ENCODE measurements around the gene TMEM243.
A peak's percentile ranks its signal among the peaks of the same experiment; 100 is the strongest.
"Not testable (repeated sequence)": the region's sequence is repeated elsewhere in the genome, so short reads cannot be mapped to it uniquely, and the experiment has no call there.

The TMEM243 gene

DNA sequence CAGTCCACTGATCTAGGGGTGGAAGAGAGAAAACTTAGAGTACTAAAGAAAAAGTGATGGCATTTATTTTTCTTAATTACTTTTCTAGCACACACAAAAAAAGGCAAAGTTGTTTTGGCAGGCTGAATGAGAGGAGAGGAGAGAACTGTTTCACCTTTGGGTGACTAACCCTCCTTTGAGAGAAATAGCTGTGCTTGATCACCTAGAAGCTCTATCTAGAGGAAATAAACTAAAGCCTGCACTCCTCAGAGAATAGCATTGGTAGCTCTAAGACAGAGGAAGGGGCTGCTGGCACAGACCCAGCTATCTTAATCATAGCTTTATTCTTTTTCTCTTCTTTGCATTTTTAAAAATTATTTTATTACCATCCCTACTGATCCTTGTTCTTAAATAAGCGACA is 6.3 kb downstream of the TMEM243 start:
- no peak overlapping the region for H3K4me3 ChIP-seq (ENCODE audit: control insufficient read depth in 1 of 7, extremely low read depth in 1 of 7, insufficient read depth in 4 of 7, low read depth in 2 of 7, low read length in 6 of 7)
- POLR2A ChIA-PET = no interaction called here

GRCh38 chr7:87212498-87212897 is 7.0 kb downstream of the TMEM243 start:
- peak overlapping the region in 1 of 2 experiments; percentile 37 for H3K27ac ChIP-seq (ENCODE audit: insufficient read depth in 1 of 2, low read depth in 1 of 2, low read length in 2 of 2, poor library complexity in 1 of 2, severe bottlenecking in 2 of 2)
- no CpG with 5 or more reads among the region's 1 CpG for WGBS (ENCODE audit: insufficient coverage)
- H3K27me3 ChIP-seq (replicated peaks in 2 of 5; ENCODE audit: control insufficient read depth in 4 of 5, insufficient read depth in 5 of 5, low read length in 4 of 5) = no peaks in the 10 kb centered on the region
- DNase-seq = peak; percentile 30 to 68 (median 51)
- ChIA-PET CTCF (interaction anchor here (0.8 to 1.5 kb wide), 5 partner anchors 9 to 25 kb away, joined by 3 to 5 read pairs (median 3); no protein-coding TSS in a partner anchor), POLR2A (no interaction called here)
- H3K36me3 ChIP-seq (ENCODE audit: control insufficient read depth in 4 of 4, insufficient read depth in 4 of 4, low read length in 3 of 4) = peaks cover 0 to 7% (median 4%) of the 10 kb centered on the region in 4 experiments
- no peak overlapping the region for H3K4me3 ChIP-seq (ENCODE audit: control insufficient read depth in 1 of 7, extremely low read depth in 1 of 7, insufficient read depth in 4 of 7, low read depth in 2 of 7, low read length in 6 of 7)
- H3K9me3 ChIP-seq (ENCODE audit: control extremely low read depth in 1 of 5, control insufficient read depth in 4 of 5, insufficient read depth in 2 of 5, low read depth in 1 of 5, low read length in 4 of 5) = peaks cover 0 to 5% (median 0%) of the 10 kb centered on the region in 5 experiments
- peaks cover 11 to 27% (median 12%) of the 10 kb centered on the region in 4 experiments for H3K4me1 ChIP-seq (ENCODE audit: control extremely low read depth in 1 of 4, control insufficient read depth in 4 of 4, insufficient read depth in 4 of 4, low read length in 3 of 4)

More for the DNA sequence above, 6.3 kb downstream of the TMEM243 start:
- peaks cover 0 to 7% (median 1%) of the 10 kb centered on the region in 4 experiments for H3K36me3 ChIP-seq (ENCODE audit: control insufficient read depth in 4 of 4, insufficient read depth in 4 of 4, low read length in 3 of 4)
- DNase-seq = no peak
- CTCF ChIA-PET = interaction anchor here (1.0 to 1.5 kb wide), 4 partner anchors 10 to 25 kb away, joined by 3 to 5 read pairs (median 3); no protein-coding TSS in a partner anchor
- H3K9me3 ChIP-seq (ENCODE audit: control extremely low read depth in 1 of 5, control insufficient read depth in 4 of 5, insufficient read depth in 2 of 5, low read depth in 1 of 5, low read length in 4 of 5) = peaks cover 0 to 2% (median 0%) of the 10 kb centered on the region in 5 experiments
- no CpG with 5 or more reads among the region's 1 CpG for WGBS (ENCODE audit: insufficient coverage)
- H3K4me1 ChIP-seq (ENCODE audit: control extremely low read depth in 1 of 4, control insufficient read depth in 4 of 4, insufficient read depth in 4 of 4, low read length in 3 of 4) = peaks cover 16 to 35% (median 19%) of the 10 kb centered on the region in 4 experiments
- no peaks in the 10 kb centered on the region for H3K27me3 ChIP-seq (replicated peaks in 2 of 5; ENCODE audit: control insufficient read depth in 4 of 5, insufficient read depth in 5 of 5, low read length in 4 of 5)
- H3K27ac ChIP-seq (ENCODE audit: insufficient read depth in 1 of 2, low read depth in 1 of 2, low read length in 2 of 2, poor library complexity in 1 of 2, severe bottlenecking in 2 of 2) = no peak overlapping the region

DNA sequence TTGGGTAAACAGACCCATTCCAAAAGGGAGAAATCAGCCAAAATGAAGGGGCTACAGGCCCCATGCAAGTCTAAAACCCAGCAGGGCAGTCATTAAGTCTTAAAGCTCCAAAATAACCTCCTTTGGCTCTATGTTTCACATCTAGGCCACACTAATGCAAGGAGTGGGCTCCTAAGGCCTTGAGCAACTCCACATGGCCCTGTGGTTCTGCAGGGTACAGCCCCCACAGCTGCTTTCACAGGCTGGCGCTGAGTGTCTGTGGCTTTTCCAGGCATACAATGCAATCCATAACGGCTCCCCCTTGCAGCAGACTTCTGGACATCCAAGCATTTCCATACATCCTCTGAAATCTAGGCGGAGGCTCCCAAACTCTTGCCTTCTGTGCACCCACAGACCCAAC is 9.0 kb downstream of the TMEM243 start:
- POLR2A ChIA-PET = interaction anchor here (1.4 kb wide), 1 partner anchor 9 kb away, joined by 4 read pairs; the partner anchor contains the start of gene TMEM243
- CTCF ChIA-PET = interaction anchor here (1.0 kb wide), 1 partner anchor 15 kb away, joined by 3 read pairs; no protein-coding TSS in a partner anchor
- Histone ChIP-seq H3K27me3 (replicated peaks in 2 of 5; ENCODE audit: control insufficient read depth in 4 of 5, insufficient read depth in 5 of 5, low read length in 4 of 5) (no peaks in the 10 kb centered on the region), H3K27ac (ENCODE audit: insufficient read depth in 1 of 2, low read depth in 1 of 2, low read length in 2 of 2, poor library complexity in 1 of 2, severe bottlenecking in 2 of 2) (no peak overlapping the region), H3K4me1 (ENCODE audit: control extremely low read depth in 1 of 4, control insufficient read depth in 4 of 4, insufficient read depth in 4 of 4, low read length in 3 of 4) (peaks cover 2 to 15% (median 6%) of the 10 kb centered on the region in 4 experiments), H3K36me3 (ENCODE audit: control insufficient read depth in 4 of 4, insufficient read depth in 4 of 4, low read length in 3 of 4) (peaks cover 0 to 8% (median 6%) of the 10 kb centered on the region in 4 experiments), H3K9me3 (ENCODE audit: control extremely low read depth in 1 of 5, control insufficient read depth in 4 of 5, insufficient read depth in 2 of 5, low read depth in 1 of 5, low read length in 4 of 5) (peaks cover 0 to 14% (median 12%) of the 10 kb centered on the region in 5 experiments), H3K4me3 (ENCODE audit: control insufficient read depth in 1 of 7, extremely low read depth in 1 of 7, insufficient read depth in 4 of 7, low read depth in 2 of 7, low read length in 6 of 7) (no peak overlapping the region)
- DNase-seq = no peak
- WGBS (ENCODE audit: insufficient coverage) = 100% methylated on average over 3 of the region's 3 CpGs

DNA sequence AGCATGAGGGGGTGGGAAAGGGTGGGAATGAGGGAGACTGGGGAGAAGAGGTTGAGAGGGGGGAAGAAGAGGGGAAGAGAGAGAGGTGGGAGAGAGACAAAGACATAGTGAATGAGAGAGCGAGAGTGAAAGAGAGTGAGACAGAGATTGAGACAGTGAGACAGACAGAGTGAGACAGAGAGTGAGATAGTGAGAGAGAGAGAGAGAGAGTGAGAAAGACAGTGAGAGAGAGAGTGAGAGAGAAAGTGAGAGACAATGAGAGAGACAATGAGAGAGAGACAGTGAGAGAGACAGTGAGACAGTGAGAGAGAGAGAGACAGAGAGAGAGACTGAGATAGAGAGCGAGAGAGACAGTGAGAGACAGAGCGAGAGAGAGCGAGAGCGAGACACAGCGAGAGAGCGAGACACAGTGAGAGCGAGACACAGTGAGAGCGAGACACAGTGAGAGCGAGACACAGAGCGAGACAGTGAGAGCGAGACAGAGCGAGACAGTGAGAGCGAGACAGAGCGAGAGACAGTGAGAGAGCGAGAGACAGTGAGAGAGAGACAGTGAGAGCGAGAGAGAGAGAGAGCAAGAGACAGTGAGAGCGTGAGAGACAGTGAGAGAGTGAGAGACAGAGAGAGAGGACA is 10.1 kb downstream of the TMEM243 start:
- DNase-seq = no peak
- H3K27ac ChIP-seq (ENCODE audit: insufficient read depth in 1 of 2, low read depth in 1 of 2, low read length in 2 of 2, poor library complexity in 1 of 2, severe bottlenecking in 2 of 2) = no peak overlapping the region
- H3K4me3 ChIP-seq (ENCODE audit: control insufficient read depth in 1 of 7, extremely low read depth in 1 of 7, insufficient read depth in 4 of 7, low read depth in 2 of 7, low read length in 6 of 7) = no peak overlapping the region
- CTCF ChIA-PET = interaction anchor here (2.1 to 2.3 kb wide), 2 partner anchors 15 to 18 kb away, joined by 6 to 7 read pairs; no protein-coding TSS in a partner anchor
- H3K9me3 ChIP-seq (ENCODE audit: control extremely low read depth in 1 of 5, control insufficient read depth in 4 of 5, insufficient read depth in 2 of 5, low read depth in 1 of 5, low read length in 4 of 5) = peaks cover 0 to 22% (median 20%) of the 10 kb centered on the region in 5 experiments
- POLR2A ChIA-PET = no interaction called here
- H3K27me3 ChIP-seq (replicated peaks in 2 of 5; ENCODE audit: control insufficient read depth in 4 of 5, insufficient read depth in 5 of 5, low read length in 4 of 5) = no peaks in the 10 kb centered on the region
- peaks cover 0 to 8% (median 6%) of the 10 kb centered on the region in 4 experiments for H3K36me3 ChIP-seq (ENCODE audit: control insufficient read depth in 4 of 4, insufficient read depth in 4 of 4, low read length in 3 of 4)
- peaks cover 2 to 15% (median 6%) of the 10 kb centered on the region in 4 experiments for H3K4me1 ChIP-seq (ENCODE audit: control extremely low read depth in 1 of 4, control insufficient read depth in 4 of 4, insufficient read depth in 4 of 4, low read length in 3 of 4)
- 93% methylated on average over 18 of the region's 18 CpGs for WGBS (ENCODE audit: insufficient coverage)

DNA sequence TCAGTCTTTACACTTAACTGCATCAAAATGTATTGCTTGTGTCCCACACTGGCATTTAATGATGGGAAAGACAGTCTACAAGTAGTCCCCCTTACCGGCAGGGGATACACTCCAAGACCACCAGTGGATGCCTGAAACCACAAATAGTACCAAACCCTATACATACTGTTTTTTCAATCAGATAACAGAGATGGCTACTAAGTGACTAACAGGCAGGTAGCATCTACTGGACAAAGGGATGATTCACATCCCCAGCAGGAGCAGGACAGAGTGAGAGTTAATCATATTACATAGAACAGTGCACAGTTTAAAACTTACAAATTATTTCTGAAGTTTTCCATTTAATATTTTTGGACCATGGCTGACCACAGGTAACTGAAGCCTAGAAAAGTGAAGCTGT is 13.2 kb downstream of the TMEM243 start:
- H3K4me1 ChIP-seq (ENCODE audit: control extremely low read depth in 1 of 4, control insufficient read depth in 4 of 4, insufficient read depth in 4 of 4, low read length in 3 of 4) = no peaks in the 10 kb centered on the region
- ChIA-PET POLR2A (no interaction called here), CTCF (no interaction called here)
- no peak for DNase-seq
- H3K36me3 ChIP-seq (ENCODE audit: control insufficient read depth in 4 of 4, insufficient read depth in 4 of 4, low read length in 3 of 4) = peaks cover 3 to 17% (median 10%) of the 10 kb centered on the region in 4 experiments
- H3K27me3 ChIP-seq (replicated peaks in 2 of 5; ENCODE audit: control insufficient read depth in 4 of 5, insufficient read depth in 5 of 5, low read length in 4 of 5) = no peaks in the 10 kb centered on the region
- H3K4me3 ChIP-seq (ENCODE audit: control insufficient read depth in 1 of 7, extremely low read depth in 1 of 7, insufficient read depth in 4 of 7, low read depth in 2 of 7, low read length in 6 of 7) = no peak overlapping the region
- H3K27ac ChIP-seq (ENCODE audit: insufficient read depth in 1 of 2, low read depth in 1 of 2, low read length in 2 of 2, poor library complexity in 1 of 2, severe bottlenecking in 2 of 2) = no peak overlapping the region
- no CpG with 5 or more reads among the region's 1 CpG for WGBS (ENCODE audit: insufficient coverage)
- peaks cover 0 to 30% (median 21%) of the 10 kb centered on the region in 5 experiments for H3K9me3 ChIP-seq (ENCODE audit: control extremely low read depth in 1 of 5, control insufficient read depth in 4 of 5, insufficient read depth in 2 of 5, low read depth in 1 of 5, low read length in 4 of 5)

- H3K27me3 ChIP-seq (replicated peaks in 2 of 5; ENCODE audit: control insufficient read depth in 4 of 5, insufficient read depth in 5 of 5, low read length in 4 of 5); CTCF ChIA-PET; POLR2A ChIA-PET; H3K4me3 ChIP-seq (ENCODE audit: control insufficient read depth in 1 of 7, extremely low read depth in 1 of 7, insufficient read depth in 4 of 7, low read depth in 2 of 7, low read length in 6 of 7); DNase-seq; H3K4me1 ChIP-seq (ENCODE audit: control extremely low read depth in 1 of 4, control insufficient read depth in 4 of 4, insufficient read depth in 4 of 4, low read length in 3 of 4); H3K27ac ChIP-seq (ENCODE audit: insufficient read depth in 1 of 2, low read depth in 1 of 2, low read length in 2 of 2, poor library complexity in 1 of 2, severe bottlenecking in 2 of 2): not testable (repeated sequence)
- peaks cover 0 to 30% (median 21%) of the 10 kb centered on the region in 5 experiments for H3K9me3 ChIP-seq (ENCODE audit: control extremely low read depth in 1 of 5, control insufficient read depth in 4 of 5, insufficient read depth in 2 of 5, low read depth in 1 of 5, low read length in 4 of 5)
- 100% methylated on average over 2 of the region's 3 CpGs for WGBS (ENCODE audit: insufficient coverage)
- H3K36me3 ChIP-seq (ENCODE audit: control insufficient read depth in 4 of 4, insufficient read depth in 4 of 4, low read length in 3 of 4) = peaks cover 5 to 22% (median 10%) of the 10 kb centered on the region in 4 experiments
These were observed 13.8 kb downstream of the TMEM243 start for GRCh38 chr7:87205701-87206100.

GRCh38 chr7:87204933-87205332 is 14.6 kb downstream of the TMEM243 start:
- no peak overlapping the region for H3K4me3 ChIP-seq (ENCODE audit: control insufficient read depth in 1 of 7, extremely low read depth in 1 of 7, insufficient read depth in 4 of 7, low read depth in 2 of 7, low read length in 6 of 7)
- ChIA-PET POLR2A (no interaction called here), CTCF (no interaction called here)
- H3K36me3 ChIP-seq (ENCODE audit: control insufficient read depth in 4 of 4, insufficient read depth in 4 of 4, low read length in 3 of 4) = peaks cover 5 to 30% (median 14%) of the 10 kb centered on the region in 4 experiments
- H3K27ac ChIP-seq (ENCODE audit: insufficient read depth in 1 of 2, low read depth in 1 of 2, low read length in 2 of 2, poor library complexity in 1 of 2, severe bottlenecking in 2 of 2) = no peak overlapping the region
- H3K27me3 ChIP-seq (replicated peaks in 2 of 5; ENCODE audit: control insufficient read depth in 4 of 5, insufficient read depth in 5 of 5, low read length in 4 of 5) = no peaks in the 10 kb centered on the region
- 65% methylated on average over 2 of the region's 3 CpGs for WGBS (ENCODE audit: insufficient coverage)
- no peaks in the 10 kb centered on the region for H3K4me1 ChIP-seq (ENCODE audit: control extremely low read depth in 1 of 4, control insufficient read depth in 4 of 4, insufficient read depth in 4 of 4, low read length in 3 of 4)
- DNase-seq = no peak
- peaks cover 0 to 30% (median 21%) of the 10 kb centered on the region in 5 experiments for H3K9me3 ChIP-seq (ENCODE audit: control extremely low read depth in 1 of 5, control insufficient read depth in 4 of 5, insufficient read depth in 2 of 5, low read depth in 1 of 5, low read length in 4 of 5)
